Measurements from ENCODE around the gene MIS18A.

DNA sequence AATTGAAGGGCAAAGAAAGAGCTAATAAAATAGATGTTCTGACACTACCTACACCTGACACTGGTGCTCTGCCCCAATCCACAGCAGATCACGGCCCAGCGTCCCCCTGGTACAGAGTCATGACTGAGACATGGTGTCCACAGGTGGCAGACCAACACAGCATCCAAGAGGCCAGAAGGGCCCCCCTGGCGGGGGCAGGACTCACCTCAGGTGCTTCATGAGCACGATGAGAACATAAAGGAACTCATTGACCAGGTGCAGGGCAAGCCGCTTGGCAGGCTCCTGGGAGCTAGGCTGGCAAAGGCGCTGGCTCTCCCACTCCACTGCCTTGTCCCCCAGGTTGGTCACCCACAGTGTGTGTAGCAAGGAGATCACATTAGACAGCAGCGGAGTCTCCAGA lies 40.2 kb upstream of the MIS18A start:
- TF ChIP-seq CTCF (IDR thresholded peaks at IDR 0.05) (no peak), POLR2A (IDR thresholded peaks at IDR 0.05) (no peak)
